NCI-H526 treated with DMSO at 0.1 percent for 48 hours (cell line): ENCODE data around the gene ERLIN1.

Experiments used
- DNase-seq: peaks from one replicate; lab custom pipeline; 2025; lab: John Stamatoyannopoulos, UW

ERLIN1 gene

DNA sequence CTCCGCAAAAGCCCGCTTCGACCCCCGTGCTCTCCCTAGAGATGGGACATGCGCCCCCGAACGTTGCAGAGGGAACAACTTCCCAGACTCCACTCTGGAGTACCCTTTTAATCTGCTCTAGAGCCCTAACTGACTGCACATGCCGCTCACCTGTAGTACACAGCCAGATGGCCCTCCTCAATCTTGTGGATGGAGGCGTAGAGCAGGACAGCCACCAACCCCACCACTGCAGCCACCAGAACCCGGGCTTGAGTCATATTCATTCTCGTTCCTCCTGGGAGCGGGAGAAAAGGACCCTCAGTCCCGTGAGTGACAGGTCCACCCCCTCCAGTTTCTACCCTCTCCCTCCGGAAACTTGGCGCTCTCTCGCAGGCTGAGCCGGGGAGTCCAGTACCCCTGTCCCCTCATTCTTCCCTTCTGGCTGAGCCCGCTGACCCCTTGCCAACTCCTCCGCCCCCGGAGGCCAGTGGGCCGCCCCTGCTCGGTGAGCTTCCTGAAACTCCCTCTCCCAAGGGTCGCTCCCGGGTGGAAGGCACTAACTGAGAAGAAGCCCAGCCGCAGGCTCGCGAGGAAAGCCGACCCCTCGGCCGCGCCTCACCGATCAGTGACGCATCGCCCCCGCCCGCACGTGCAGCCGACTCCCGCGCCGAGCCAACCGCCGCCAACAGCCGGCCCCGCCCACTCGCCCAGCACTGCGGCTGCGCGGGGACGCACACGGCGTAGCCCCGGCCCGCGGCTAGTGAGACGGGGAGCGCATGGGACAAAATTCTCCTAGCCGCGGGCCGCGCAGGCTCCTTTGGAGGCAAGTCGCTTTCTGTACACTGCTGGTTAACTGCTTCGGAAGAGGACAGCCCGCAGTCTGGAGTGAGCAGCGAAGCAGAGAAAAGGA, at the start of gene ERLIN1:
TSS of gene ERLIN1 (minus strand) at position 666 of the 889 bp plus-strand sequence. CDS start at position 263, 403 bp downstream.
- peak; percentile 80 for DNase-seq

- DNase-seq: no peak
These were observed 46.3 kb upstream of the ERLIN1 start for GRCh38 chr10:100232101-100232500.

DNA sequence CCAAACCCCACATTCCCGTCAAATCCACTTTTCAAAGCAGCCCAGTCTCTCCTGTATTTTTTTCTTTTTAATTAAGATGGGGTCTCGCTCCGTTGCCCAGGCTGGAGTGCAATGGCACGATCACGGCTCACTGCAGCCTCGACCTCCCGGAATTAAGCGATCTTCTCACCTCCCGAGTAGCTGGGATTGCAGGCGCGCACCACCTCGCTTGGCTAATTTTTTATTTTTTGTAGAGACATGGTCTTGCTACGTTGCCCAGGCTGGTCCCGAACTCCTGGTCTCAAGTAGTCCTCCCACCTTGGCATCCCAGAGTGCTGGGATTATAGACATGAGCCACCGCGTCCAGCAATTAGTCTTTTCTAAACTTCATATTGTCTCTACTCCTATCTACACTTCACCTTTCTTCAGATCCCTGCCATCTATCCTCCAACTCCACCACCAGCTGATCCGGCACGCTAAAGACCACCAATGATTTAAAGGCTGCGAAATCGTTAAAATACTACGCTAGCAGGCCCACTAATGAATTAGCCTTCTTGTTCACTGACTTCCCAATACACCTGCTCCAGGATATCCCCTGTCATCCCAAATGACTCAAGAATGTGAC, 44.1 kb upstream of the ERLIN1 start:
- DNase-seq: no peak

DNA sequence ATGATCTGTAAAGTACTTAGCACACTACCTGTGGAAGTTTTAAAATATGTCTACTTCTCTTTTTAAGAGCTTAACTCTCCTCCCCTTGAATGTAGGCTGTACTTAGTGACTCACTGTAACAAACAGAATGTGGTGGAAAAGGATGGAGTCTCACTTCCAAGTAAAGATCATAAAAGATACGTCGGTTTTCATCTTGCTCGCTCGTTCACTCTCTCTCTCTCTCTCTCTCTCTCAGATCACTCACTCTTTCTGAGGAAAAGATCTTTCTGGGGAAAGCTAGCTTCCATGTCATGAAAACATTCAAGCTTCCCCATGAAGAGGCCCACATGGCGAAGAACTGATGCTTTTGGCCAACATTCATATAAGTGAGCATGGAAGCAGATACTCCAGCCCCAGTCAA, 38.0 kb upstream of the ERLIN1 start:
- no peak for DNase-seq

GRCh38 chr10:100222529-100222928, 36.7 kb upstream of the ERLIN1 start:
- no peak for DNase-seq

DNA sequence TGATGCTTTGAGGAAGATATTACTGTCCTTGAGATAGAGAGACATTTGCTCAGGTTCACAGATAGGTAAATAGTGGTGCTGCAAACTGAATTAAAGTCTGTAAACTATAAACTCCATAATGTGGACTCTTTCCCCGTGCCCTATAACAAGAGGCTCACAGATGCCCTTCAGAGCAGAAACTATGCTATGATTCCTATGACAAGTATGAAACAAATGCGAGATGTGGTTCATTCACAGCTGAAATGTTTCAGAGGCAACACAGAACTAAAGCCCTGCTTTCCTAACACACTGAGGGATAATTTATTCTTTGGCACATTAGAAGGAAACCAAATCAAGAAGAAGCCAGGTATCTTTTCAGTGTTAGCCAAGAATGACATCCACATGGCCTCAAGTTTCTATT, 30.2 kb upstream of the ERLIN1 start:
- no peak for DNase-seq

DNA sequence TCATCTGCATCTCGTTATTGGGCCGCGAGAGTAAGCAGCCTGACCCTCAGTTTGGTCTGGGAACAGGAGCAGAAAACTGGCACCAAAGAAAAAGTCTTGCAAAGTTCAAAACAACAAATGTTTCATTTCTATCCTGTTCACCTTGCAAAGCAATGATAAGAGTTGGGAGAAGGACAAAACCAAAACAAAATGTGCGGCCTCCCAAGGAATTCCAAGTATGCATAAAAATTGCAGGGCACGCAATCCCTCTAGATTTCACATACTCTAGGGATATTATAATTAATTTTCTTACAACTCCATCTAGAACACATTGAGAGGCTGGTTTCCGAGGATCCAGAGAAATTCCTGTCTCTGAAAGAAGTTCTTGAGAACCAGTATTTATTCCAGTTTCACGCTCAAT, 23.5 kb upstream of the ERLIN1 start:
- no peak for DNase-seq

GRCh38 chr10:100208276-100208675, 22.4 kb upstream of the ERLIN1 start:
- no peak for DNase-seq

DNA sequence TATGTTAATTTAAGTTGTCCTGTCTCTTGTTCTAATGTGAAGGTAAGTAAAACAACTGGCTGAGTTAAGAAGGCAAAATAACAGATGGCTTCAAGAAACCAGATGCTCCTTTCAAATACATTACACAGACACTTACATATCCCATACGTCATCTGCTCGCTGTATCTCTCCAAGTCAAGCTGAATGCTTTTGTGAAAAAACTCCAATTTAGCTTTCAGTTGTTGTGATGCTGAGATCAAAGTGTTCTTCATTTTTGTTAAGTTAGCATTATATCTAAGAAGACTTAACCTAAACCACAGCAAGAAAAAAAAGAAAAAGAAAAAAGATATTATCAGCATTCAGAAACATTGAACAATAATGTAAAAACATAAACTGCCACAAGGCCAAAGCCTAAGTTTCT, 18.5 kb upstream of the ERLIN1 start:
- no peak for DNase-seq

DNA sequence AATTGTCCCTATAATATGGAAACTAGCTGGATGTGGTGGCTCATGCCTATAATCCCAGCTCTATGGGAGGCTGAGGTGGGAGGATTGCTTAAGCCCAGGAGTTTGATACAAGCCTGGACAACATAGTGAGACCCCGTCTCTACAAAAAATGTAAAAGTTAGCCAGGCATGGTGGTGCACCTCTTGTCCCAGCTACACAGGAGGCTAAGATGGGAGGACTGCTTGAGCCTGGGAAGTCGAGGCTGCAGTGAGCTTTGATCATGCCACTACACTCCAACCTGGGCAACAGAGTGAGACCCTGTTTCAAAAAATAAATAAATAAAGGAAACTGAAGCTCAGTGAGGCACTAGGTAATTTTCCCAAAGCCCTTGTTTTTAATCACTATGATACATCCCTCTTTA, 15.7 kb upstream of the ERLIN1 start:
- DNase-seq: no peak

- no peak for DNase-seq
These were observed 8.9 kb upstream of the ERLIN1 start for GRCh38 chr10:100194711-100195110.

DNA sequence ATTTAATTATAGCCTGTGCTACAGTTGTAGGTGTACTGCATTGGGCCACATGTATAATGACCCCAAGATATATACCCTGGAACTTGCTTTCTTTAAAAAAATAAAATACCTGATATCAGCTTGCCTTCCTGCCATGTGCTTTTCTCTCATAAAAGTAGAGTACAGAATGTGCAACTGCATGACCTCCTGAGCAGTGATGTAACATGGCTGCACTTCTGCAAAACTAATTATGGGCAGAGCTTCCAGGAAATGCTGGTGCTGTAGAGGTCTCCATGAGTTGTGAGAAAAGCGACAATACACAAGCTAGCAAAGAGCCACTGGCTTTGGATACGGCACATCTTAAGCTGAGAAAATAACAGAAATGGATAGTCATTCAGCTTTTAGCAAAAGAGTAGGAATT, 6.5 kb upstream of the ERLIN1 start:
- no peak for DNase-seq

DNA sequence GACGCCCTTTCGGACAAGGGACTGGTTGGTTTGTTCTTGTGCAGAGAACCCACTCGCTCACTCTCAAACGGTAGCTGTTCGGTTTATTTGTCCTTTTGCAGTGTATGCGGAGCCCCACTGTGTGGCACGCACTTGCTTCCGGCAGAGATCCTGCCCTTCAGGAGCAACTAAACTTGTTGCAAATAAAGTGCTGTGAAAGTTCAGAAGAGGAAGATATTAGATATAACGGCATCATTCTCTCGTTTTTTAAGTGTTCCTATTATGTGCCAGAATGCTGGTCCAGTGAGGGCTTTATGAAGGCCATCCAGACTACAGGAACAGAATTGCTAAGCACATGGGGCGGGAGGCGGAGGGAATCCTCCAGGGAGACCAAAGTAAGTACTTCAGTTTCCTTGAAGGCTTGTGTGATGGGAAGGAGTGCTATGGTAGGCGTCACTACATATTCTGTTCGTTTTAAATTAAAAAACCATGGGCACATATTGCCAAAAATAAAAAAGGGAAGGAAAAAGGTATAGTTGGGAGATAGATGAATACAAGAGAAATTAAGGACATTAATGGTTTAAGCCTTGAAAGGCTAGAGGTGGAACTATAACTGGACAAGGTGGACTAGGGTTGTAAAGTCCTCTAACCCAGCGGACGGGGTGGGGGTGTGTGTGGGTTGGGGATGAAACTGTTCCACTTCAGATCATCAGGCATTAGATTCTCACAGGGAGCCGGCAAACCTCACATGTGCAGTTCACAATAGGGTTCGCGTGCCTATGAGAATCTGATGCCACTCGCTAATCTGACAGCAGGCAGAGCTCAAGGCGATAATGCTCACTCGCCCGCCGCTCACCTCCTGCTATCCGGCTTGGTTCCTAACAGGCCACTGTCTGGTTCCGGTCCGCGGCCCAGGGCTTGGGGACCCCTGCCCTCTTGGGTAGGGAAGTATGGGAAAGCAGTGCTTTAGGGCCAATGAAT, 704 bp upstream of the ERLIN1 start:
- peak; percentile 45 for DNase-seq

- no peak for DNase-seq
These were observed 989 bp downstream of the ERLIN1 start for GRCh38 chr10:100184840-100185239.

- DNase-seq: no peak
These were observed 1.4 kb downstream of the ERLIN1 start for GRCh38 chr10:100184426-100184825.

DNA sequence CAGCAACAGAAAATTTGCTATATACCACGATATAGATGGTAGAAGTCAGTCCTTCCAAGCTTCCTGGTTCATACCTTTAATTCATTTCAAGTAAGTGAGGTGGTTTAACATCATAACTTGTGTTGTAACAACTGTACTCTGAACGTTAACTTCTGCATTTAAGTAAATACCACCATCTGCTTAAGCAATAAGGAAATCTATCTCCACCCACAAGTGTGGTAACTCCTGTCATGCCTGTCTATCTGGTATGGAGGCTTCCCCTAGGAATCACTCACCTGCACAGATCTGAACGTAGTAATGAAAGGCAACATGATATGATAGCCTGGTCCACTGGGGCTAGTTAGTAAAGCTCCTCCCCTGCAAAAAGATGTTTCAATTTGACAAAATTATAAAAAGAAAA, 2.3 kb downstream of the ERLIN1 start:
- DNase-seq: peak; percentile 11

DNA sequence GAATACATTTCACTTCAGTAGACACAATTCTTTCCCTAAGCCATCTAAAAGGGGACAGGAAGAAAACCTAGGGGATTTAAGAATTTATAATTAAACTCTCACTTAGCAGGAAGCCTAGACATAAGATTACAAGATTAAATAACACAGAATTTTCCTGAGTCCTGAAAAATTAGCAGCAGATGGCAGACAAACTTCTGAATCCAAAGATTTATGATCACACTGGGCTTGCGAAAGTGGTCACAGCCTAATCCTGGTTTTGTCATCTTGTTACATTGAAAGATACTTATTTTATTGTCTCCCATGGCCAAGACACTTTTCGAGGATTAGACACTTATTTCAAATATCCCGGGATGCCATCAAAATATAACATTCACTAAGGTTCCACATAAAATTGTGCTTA, 2.9 kb downstream of the ERLIN1 start:
- no peak for DNase-seq

GRCh38 chr10:100182281-100182680, 3.5 kb downstream of the ERLIN1 start:
- no peak for DNase-seq

- no peak for DNase-seq
These were observed 10.0 kb downstream of the ERLIN1 start for GRCh38 chr10:100175875-100176274.

DNA sequence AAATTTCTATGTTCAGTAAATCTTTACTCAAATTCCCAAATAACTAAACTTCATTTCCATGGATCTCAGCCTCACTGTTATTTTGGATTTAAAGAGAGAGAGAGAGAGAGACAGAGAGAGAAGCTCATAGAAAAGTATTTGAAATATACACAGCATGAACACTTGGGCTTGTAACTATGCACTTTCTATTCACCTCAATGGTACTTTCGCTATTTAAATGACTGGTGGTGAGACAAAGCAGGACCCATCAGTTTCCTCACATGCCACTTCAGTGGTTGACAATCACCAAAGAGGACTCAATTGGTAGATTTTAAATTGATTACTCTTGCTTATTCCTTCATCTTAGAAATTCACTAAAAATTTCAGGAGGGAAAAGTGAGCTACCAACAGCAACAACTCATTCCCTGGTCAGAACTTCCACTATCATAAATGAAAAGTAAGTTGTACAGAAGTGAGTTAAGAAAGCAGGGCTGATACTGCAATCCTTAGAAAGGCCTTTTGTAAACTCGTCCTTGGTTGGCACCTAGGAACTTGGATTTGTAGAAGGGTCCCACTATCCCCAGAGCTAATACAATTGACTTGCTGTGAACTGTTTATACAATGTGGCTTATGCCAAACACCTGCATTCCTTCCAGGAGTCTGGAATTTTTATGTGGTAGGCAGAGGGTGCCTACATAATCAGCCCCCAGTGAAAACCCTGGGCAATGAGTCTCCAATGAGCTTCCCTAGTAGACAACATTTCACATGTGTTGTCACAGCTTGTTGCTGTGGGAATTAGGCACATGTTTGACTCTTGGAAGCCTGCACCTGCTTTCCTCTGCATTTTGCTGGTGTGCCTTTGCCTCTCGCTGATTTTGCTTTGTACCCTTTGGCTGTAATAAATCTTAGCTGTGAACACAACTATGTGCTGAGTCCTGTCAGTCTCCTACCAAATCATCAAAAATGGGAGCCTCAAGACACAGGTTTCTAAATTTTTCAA, 10.8 kb downstream of the ERLIN1 start:
- no peak for DNase-seq

DNA sequence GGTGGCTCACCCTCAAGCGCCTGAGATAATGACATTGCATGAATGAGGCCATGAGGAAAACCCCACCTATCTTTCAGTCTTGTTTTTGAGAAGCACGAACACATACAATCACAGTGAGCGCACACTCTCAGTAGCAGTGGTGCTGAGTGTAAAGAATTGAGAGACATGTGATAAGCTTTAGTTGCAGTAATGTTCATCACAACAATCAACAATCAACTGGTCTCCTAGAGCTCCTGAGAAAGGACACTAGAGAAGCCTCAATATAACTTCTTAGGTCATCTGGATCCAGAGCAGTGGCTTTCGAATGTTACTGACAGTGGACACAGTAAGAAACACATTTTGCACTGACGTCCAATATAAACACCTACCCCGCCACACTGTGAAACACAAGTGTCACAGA, 12.8 kb downstream of the ERLIN1 start:
- DNase-seq: no peak
